ENCODE data around the gene PPARD.

DNA sequence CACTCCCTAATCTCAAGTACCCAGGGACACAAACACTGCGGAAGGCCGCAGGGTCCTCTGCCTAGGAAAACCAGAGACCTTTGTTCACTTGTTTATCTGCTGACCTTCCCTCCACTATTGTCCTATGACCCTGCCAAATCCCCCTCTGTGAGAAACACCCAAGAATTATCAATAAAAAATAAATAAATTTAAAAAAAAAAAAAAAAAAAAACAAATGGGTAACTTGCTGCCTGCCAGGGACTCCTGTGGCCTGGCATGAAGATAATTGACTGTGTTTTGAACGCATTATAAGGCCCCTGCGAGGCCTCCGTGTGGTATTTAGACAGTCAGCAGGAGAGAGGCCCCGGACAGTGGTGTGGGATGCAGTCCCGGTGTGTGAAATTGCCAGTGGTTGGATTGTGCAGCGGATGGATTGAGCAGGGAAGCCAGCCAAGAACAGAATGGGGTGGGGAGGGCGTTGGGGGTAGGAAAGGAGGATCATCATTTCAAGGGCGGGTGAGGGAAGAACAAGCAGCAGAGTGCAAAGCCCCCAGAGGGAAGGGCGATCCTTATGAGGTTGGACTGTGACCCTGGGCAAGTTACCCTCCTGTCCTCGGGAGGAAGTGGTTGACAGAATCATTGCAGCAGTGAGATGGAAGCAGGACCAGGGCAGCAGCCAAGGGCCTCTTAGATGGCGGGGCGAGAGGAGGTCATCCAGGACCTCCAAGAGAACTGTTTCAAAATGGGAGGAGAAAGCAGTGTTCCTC lies 43.3 kb downstream of the PPARD start:
- TF ChIP-seq, protein P1, sequence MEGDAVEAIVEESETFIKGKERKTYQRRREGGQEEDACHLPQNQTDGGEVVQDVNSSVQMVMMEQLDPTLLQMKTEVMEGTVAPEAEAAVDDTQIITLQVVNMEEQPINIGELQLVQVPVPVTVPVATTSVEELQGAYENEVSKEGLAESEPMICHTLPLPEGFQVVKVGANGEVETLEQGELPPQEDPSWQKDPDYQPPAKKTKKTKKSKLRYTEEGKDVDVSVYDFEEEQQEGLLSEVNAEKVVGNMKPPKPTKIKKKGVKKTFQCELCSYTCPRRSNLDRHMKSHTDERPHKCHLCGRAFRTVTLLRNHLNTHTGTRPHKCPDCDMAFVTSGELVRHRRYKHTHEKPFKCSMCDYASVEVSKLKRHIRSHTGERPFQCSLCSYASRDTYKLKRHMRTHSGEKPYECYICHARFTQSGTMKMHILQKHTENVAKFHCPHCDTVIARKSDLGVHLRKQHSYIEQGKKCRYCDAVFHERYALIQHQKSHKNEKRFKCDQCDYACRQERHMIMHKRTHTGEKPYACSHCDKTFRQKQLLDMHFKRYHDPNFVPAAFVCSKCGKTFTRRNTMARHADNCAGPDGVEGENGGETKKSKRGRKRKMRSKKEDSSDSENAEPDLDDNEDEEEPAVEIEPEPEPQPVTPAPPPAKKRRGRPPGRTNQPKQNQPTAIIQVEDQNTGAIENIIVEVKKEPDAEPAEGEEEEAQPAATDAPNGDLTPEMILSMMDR (IDR thresholded peaks at IDR 0.05): no peak
- no peak for TF ChIP-seq POLR2AphosphoS5 (IDR thresholded peaks at IDR 0.05)
- TF ChIP-seq POLR2A (IDR thresholded peaks at IDR 0.05): no peak
- TF ChIP-seq EP300 (IDR thresholded peaks at IDR 0.05): no peak

All from gastroesophageal sphincter (tissue), 3 donors.